Erythroblast (primary cell): ENCODE results near the gene PTPRM.

Source experiments
- GATA1 ChIP-seq: IDR thresholded peaks from 2 replicates; pipeline ENCODE4 v1.6.1; 2011; ENCODE audit warnings: low read depth, mild to moderate bottlenecking, control low read depth, low read length, moderate library complexity
- POLR2A ChIP-seq: IDR thresholded peaks from 2 replicates; pipeline ENCODE4 v1.6.1; 2011; ENCODE audit warnings: mild to moderate bottlenecking, low read length

DNA sequence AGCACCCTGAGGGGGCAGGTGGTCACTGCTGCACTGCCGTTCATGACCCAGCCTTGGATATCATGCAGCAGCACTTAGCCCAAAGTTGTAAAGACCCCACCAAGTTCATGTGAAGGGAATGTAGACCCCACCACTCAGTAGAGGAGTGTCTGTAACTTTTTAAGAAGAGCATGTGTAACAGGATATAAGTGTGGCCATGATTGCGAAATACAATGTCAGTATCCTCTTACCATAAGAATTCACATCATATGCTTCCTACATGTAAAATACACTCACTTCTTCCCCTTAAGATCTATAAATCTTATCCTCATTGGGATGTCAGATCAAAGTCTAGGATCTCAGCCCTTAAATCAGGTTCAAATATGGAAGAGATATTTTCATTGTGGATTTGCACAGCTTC, 276.9 kb downstream of the PTPRM start:
- TF ChIP-seq POLR2A (no peak), GATA1 (no peak)
